Measurements from ENCODE around the gene SCAF1. TPM values are rescaled to one million over a fixed set of nuclear protein-coding genes. Genes with fewer than 3 reads are reported as not detected.

SCAF1 gene
- total RNA-seq, 1 donor from 2014 or later, result 90.7 TPM

DNA sequence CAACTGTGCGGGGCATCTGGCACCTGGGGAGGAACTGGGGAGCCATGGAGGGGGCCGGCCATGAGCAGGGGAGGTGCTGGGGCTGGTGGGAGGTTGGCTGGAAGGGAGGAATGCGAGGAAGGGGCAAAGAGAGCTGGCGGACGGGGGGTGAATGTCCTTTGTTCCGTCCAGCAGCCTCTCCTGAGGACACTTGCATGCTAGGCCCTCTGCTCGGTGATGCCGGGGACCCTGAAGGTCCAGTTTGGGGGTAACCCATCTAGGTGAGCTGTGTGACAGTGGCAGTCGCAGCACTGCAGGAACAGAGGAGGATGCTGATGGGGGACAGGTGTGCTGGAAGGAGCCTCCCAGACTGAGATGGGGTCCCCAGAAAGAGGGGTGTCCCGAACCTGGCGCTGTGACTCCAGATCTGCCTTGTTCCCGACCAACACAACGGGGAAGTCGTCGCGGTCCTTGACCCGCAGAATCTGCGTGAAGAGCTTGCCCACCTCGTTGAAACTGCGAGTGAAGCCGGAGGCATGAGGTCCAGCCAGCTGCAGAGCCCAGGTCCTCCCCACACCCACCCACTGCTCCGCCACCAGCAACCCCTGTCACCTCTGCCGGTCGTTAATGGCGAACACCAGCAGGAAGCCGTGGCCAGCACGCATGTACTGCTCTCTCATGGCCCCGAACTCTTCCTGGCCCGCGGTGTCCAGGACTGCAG is 5.6 kb upstream of the SCAF1 start:
- no peaks in the 10 kb centered on the region for H3K36me3 Mint-ChIP-seq (ENCODE audit: insufficient read depth)
- no peak overlapping the region for H3K4me3 Mint-ChIP-seq (ENCODE audit: low read depth)

DNA sequence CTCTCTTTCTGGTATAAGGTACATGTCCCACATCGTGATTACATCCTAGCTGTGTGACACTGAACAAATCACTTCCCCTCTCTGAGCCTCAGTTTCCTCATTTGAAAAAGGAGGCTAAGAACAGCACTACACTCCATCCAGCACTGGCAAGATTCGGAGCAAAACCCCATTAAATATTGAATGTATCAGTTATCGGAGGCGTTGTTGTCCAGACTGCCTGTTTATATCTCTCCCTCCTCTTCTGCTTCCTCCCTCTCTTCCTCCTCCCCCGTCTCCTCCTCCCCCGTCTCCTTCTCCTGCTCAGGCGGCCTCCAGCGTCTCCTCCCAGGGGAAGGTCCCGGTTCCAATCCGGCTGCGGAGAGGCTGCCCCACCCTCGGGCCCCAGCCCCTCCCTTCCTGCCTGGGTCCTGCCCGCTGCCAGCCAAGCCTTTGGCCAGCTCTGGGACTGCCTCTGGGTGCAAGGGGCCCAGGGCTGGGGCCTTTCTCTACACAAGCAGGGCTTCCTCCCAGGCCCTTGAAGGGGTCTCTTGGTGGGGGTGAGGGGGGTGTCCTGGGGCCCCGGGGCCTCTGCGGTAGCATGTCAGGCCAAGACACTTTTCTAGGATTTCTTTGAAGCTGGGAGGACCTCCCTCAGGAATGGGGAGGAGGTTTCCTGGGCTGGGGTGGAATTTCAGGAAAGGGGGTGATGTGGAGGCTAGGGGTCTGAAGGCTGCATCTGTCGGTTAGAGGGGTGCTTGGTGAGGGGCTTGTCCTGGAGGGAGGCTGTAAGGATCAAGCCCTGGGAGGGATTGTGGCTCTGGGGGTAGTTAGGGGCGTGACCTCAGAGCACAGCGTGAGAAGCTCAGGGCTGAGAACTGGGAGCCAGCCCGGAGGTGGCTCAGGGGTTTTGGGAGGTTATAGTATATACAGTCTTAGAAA is 3.9 kb upstream of the SCAF1 start:
- DNase-seq (ENCODE audit: low spot score, unreplicated experiment), result no peak
- H3K4me1 Mint-ChIP-seq (ENCODE audit: low read depth), result peaks cover 32% of the 10 kb centered on the region
- no peaks in the 10 kb centered on the region for H3K36me3 Mint-ChIP-seq (ENCODE audit: insufficient read depth)
- peaks cover 33% of the 10 kb centered on the region for H3K27me3 Mint-ChIP-seq
- peak overlapping the region; percentile 19 for H3K27ac Mint-ChIP-seq
- no peaks in the 10 kb centered on the region for H3K9me3 Mint-ChIP-seq (ENCODE audit: low read depth)
- TF ChIP-seq, protein P1, sequence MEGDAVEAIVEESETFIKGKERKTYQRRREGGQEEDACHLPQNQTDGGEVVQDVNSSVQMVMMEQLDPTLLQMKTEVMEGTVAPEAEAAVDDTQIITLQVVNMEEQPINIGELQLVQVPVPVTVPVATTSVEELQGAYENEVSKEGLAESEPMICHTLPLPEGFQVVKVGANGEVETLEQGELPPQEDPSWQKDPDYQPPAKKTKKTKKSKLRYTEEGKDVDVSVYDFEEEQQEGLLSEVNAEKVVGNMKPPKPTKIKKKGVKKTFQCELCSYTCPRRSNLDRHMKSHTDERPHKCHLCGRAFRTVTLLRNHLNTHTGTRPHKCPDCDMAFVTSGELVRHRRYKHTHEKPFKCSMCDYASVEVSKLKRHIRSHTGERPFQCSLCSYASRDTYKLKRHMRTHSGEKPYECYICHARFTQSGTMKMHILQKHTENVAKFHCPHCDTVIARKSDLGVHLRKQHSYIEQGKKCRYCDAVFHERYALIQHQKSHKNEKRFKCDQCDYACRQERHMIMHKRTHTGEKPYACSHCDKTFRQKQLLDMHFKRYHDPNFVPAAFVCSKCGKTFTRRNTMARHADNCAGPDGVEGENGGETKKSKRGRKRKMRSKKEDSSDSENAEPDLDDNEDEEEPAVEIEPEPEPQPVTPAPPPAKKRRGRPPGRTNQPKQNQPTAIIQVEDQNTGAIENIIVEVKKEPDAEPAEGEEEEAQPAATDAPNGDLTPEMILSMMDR (IDR thresholded peaks at IDR 0.05; ENCODE audit: unreplicated experiment), result no peak
- peak overlapping the region; percentile 58 for H3K4me3 Mint-ChIP-seq (ENCODE audit: low read depth)

More for the DNA sequence above, 5.6 kb upstream of the SCAF1 start:
- TF ChIP-seq, protein P1 (IDR thresholded peaks at IDR 0.05; ENCODE audit: unreplicated experiment), result no peak
- DNase-seq (ENCODE audit: low spot score, unreplicated experiment), result no peak
- no peaks in the 10 kb centered on the region for H3K9me3 Mint-ChIP-seq (ENCODE audit: low read depth)
- peak overlapping the region; percentile 81 for H3K27ac Mint-ChIP-seq
- H3K27me3 Mint-ChIP-seq, result peaks cover 33% of the 10 kb centered on the region
- H3K4me1 Mint-ChIP-seq (ENCODE audit: low read depth), result peaks cover 22% of the 10 kb centered on the region

DNA sequence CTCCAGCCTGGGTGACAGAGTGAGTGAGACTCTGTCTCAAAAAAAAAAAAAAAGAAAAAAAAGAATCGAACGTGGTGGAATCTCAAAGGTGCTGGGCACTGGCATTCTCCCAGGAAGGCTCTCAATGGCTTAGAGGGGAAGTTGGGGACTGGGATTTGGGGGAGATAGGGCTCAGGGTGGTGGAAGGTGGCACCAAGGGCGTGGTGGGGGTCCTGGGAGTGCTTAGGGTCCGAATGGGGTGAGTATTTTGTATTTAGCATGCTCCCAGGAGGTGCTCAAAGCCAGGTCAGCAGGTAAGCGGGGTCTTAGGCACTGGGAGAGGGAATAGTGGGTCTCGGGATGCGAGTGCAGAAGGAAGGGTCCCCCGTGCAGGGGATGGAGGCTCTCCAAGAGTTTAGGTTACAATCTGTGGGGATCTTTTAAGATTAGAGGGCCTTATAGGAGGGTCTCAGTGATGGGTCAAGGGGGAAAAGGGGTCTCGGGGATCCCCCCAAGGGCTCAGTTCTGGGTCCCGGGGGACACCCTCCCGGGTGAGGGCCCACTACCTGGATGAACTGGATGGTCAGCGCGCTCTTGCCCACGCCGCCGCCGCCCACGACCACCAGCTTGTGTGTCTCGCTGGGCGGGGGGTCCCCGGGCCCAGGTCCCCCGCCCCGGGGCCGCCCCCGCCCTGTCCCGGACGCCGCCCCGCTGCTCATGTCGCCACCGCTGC is 2.5 kb upstream of the SCAF1 start:
- H3K27me3 Mint-ChIP-seq, result peaks cover 33% of the 10 kb centered on the region
- peaks cover 41% of the 10 kb centered on the region for H3K4me1 Mint-ChIP-seq (ENCODE audit: low read depth)
- TF ChIP-seq, protein P1 (IDR thresholded peaks at IDR 0.05; ENCODE audit: unreplicated experiment), result no peak
- peak overlapping the region; percentile 98 for H3K4me3 Mint-ChIP-seq (ENCODE audit: low read depth)
- peak overlapping the region; percentile 88 for H3K27ac Mint-ChIP-seq
- DNase-seq (ENCODE audit: low spot score, unreplicated experiment), result no peak
- H3K9me3 Mint-ChIP-seq (ENCODE audit: low read depth), result no peaks in the 10 kb centered on the region
- peaks cover 1% of the 10 kb centered on the region for H3K36me3 Mint-ChIP-seq (ENCODE audit: insufficient read depth)

DNA sequence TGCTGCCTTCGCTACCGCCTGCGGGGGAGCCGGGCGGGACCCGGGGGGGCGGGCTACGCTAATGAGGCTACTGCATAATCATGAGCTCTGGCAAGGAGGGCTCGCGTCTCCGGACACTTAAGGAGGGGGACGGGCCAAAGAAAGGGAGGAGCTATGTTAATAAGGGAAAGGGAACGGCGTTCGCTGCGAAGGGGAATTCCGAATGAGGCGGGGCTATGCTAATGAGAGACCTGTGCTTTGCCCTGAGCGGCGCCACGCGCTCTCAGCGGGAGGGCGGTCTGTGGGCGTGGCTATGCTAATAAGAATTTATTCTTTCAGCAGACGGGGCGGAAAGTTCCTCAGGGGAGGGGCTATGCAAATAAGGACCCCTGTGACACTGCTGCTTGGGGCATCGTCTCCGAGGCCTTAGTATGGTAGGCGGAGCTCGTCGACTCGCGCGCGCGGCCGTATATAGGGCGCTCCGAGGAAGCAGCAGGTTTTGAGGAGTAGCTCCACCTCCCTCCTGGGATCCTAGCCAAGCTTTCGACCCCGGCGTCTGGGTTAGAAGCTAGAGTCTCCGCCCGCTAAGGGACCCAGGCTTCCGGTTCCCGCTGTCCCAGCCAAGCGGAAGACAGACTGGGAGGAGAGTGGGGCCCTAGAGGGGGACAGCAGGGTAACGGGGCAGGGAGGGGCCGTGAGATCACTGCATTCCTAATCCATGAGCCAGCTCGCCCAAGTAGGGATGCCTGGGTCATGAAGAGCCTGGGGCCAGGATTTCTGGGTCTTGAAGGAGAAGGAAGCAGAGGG is 1.7 kb upstream of the SCAF1 start, which contains the start of gene RRAS:
Gene RRAS (minus strand): TSS at position 31 of the 786 bp plus-strand sequence. CDS start 45 bp downstream, outside the sequence.
- peaks cover 41% of the 10 kb centered on the region for H3K4me1 Mint-ChIP-seq (ENCODE audit: low read depth)
- TF ChIP-seq, protein P1 (IDR thresholded peaks at IDR 0.05; ENCODE audit: unreplicated experiment), result no peak
- H3K27me3 Mint-ChIP-seq, result peaks cover 30% of the 10 kb centered on the region
- peak; percentile 98 for DNase-seq (ENCODE audit: low spot score, unreplicated experiment)
- H3K9me3 Mint-ChIP-seq (ENCODE audit: low read depth), result no peaks in the 10 kb centered on the region
- peaks cover 1% of the 10 kb centered on the region for H3K36me3 Mint-ChIP-seq (ENCODE audit: insufficient read depth)
- H3K27ac Mint-ChIP-seq, result peak within 1 kb of the TSS; percentile 100
- peak within 1 kb of the TSS; percentile 98 for H3K4me3 Mint-ChIP-seq (ENCODE audit: low read depth)
